Stimulated activated CD4-positive, alpha-beta T cell treated with anti-CD3 and anti-CD28 coated beads, Interleukin-4, amount 100 ng/mL, for 24 hours (primary cell): ENCODE data around the gene RIF1.
"Not testable (repeated sequence)": the region's sequence is repeated elsewhere in the genome, so short reads cannot be mapped to it uniquely, and the experiment has no call there.

ENCODE experiments used
- DNase-seq: peaks from one replicate; pipeline ENCODE4 v3.0.0-alpha.2; 2020

Gene RIF1

DNA sequence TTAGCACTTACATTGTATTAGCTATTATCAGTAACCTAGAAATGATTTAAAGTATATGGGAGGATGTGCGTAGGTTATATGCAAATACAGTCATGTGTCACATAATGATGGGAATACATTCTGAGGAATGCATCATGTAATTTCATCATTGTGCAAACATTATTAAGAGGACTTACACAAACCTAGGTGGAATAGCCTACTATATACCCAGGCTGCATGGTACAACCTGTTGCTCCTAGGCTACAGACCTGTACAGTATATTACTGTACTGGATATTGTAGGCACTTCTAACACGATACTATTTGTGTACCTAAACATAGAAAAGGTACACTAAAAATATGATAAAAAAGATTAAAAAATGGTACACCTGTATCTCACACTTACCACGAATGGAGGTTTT, 7.9 kb downstream of the RIF1 start:
- no peak for DNase-seq

DNA sequence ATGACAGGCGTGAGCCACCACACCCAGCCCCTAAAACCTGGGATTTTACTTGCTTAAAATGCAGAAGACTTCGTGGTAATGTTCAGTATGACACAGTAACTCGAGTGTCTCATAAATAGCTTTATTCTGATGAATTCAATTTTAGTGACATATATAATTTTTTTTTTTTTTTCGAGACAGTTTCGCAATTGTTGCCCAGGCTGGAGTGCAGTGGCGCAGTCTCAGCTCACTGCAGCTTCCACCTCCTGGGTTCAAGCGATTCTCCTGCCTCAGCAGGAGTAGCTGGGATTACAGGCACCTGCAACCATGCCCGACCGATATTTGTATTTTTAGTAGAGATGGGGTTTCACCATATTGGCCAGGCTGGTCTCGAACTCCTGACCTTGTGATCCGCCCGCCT, 12.0 kb downstream of the RIF1 start:
- DNase-seq, result not testable (repeated sequence)

DNA sequence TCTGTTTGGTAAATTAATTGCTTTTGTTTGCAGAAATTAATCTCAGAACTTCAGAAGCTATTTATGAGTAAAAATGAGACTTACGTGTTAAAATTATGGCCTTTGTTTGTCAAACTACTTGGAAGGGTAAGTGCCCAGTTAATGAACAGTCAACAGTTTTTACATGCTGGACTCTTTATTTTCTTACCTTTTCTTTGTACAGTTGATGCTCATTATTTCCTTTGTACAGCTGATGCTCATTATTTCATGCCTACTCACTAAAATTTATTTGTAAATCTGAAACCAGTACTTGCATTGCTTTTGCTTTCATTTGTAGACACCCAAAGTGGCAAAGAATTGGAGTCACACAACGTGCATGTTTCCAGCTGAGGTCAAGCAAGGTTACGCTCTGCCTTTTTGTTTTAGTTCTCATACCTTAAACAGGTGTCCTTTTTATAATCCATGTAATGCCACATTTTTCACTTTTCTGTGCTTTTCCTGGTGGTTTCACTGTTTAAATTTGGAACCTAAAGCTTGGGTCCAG, 13.3 kb downstream of the RIF1 start:
- no peak for DNase-seq

DNA sequence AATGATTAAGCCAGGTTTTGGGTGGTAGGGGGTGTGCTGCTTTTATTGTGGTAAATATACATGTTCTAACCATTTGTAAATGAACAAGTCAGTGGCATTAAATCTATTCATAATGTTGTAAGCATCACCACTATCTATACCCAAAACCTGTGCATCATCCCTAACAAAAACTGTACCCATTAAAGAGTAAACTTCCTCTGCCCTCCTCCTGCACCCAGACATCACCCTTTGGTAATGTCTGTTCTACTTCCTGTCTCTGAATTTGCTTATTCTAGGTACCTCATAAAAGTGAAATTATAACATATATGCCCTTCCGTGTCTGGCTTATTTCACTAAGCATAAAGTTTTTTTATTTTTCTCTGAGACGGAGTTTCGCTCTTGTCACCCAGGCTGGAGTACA, 14.1 kb downstream of the RIF1 start:
- DNase-seq, result no peak

DNA sequence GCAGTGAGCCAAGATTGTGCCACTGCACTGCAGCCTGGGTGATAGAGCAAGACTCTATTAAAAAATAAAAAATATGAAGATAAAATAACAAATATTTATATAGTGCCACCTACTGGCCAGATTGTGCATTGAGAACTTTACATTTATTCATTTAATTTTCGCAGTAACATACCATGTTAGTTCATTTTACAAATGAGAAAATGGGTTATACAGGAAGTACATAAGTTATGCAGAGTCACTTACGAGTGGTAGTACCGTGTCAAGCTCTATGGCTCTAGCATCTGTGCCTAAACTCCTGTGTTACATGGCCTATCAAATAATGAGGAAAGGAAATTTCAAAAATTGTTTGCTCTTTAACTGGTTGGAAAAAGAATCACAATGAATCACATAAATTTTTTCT, 27.9 kb downstream of the RIF1 start:
- no peak for DNase-seq

- DNase-seq, result no peak
Measured at GRCh38 chr2:151438506-151438905, 28.8 kb downstream of the RIF1 start.

GRCh38 chr2:151439127-151439526, 29.4 kb downstream of the RIF1 start:
- DNase-seq, result no peak

DNA sequence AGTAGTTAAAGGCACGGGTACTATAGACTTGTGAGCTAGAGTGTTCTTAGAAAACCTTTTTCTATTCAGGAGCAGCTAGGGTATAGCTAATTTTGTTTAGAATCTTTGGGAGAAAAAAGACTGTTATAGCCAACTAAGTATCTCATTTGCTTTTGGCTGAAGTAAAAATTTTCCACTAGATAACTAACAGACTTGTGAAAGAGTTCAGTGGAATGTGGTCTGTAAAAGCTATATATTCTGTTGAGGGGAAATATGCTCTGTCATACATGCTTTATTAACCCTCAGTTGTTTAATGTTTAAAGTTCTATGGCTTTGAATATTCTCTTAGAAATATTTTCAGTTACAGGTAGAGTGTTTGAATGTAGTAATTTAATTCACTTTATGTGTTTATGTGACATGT, 49.7 kb downstream of the RIF1 start:
- no peak for DNase-seq

DNA sequence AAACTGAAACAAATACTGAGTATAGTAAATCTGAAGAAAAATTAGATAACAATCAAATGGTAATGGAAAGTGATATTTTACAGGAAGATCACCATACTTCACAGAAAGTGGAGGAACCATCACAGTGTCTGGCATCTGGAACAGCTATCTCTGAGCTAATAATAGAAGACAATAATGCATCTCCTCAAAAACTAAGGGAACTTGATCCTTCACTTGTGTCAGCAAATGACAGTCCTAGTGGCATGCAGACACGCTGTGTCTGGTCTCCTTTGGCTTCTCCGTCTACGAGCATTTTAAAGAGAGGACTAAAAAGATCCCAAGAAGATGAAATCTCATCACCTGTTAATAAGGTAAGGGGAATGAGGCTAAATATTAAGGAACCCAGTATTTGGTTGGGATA, 56.1 kb downstream of the RIF1 start:
- DNase-seq, result no peak

GRCh38 chr2:151470556-151470955, 60.9 kb downstream of the RIF1 start:
- DNase-seq, result no peak

DNA sequence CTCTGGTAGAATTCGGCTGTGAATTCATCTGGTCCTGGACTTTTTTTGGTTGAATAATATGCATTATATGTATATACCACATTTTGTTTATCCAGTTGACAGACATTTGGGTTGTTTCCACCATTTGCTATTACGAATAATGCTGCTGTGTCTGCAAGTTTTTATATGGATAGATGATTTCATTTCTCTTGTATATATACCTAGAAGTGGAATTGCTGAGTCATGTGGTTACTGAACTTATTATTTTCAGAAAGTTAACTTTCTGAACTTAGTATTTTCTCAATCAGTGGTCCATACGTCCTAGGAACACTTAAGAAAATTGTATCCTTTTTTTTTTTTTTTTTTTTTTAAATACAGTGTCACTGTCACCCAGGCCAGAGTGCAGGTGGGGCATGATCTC, 63.3 kb downstream of the RIF1 start:
- DNase-seq, result no peak

- DNase-seq, result no peak
Measured at GRCh38 chr2:151475071-151475470, 65.4 kb downstream of the RIF1 start.

GRCh38 chr2:151476287-151476686, 66.6 kb downstream of the RIF1 start:
- DNase-seq, result no peak

DNA sequence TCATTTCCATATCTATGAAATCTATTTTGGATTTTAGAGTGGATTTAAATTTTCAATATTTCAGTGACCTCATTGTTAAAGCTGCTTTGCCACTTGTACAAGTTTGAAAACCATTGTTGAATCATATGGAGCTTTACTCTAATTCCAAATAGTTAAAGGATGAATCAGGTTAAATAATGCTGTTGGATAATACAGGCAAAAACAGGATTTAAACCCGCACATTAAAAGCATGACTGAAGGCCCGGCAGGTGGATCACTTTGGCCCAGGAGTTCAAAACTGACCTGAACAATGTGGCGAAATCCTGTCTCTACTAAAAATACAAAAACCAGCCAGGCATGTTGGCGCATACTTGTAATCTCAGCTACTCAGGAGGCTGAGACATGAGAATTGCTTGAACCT, 68.3 kb downstream of the RIF1 start:
- no peak for DNase-seq

DNA sequence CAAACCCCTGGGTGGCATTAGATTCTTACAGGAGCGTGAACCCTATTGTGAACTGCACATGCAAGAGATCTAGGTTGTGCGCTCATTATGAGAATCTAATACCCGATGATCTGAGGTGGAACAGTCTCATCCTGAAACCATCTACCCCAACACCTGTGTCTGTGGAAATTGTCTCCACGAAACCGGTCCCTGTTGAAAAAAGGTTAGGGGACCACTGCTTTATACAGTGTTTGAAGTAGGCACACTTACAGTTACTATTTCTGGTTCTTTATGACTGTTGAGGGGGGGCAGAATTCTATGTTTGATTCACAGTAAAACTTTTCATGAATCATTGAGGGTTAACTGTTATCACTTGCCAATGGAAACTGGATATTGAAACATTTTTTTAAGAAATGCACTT, 72.0 kb downstream of the RIF1 start:
- peak; percentile 40 for DNase-seq

DNA sequence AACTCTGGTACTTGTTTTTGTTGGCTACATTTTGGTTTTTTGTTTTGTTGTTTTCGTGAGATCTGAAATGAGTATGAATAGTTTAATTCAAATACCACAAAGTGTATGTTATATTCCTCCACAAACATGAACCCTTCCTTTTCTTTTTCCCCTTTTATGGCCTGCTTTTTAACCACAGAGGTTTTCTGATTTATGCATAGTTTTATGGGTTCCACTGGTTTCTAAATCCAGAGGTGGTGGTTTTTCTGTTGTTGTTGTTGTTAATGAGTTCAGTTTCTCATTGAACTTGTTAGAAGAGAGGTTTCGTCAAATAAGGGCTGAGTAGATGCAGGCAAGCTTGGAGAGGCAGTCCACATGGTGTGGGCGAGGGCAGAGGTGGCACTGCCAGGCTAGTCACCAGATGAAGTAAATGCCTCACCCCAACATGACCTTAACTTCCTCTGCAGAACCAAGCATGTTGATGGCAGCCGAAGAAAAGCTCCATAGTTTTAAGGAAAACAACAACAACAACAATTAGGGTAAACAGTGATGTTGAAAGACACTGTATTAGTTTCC, 72.5 kb downstream of the RIF1 start:
- DNase-seq, result peak; percentile 10

DNA sequence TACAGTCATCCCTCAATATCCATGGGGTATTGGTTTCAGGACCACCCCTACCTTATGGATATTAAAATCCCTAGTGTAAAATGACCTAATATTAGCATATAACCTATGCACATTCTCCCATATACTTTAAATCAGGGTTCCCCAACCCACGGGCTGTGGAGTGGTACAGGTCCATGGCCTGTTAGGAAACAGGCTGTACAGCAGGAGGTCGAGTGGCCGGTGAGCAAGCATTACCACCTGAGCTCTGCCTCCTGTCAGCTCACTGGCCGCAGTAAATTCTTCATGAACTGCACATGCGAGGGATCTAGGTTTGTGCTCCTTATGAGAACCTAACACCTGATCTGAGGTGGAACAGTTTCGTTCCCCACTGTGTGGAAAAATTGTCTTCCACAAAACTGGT, 73.8 kb downstream of the RIF1 start:
- DNase-seq, result no peak

- DNase-seq, result no peak
Measured at GRCh38 chr2:151484100-151484499, 74.4 kb downstream of the RIF1 start.

DNA sequence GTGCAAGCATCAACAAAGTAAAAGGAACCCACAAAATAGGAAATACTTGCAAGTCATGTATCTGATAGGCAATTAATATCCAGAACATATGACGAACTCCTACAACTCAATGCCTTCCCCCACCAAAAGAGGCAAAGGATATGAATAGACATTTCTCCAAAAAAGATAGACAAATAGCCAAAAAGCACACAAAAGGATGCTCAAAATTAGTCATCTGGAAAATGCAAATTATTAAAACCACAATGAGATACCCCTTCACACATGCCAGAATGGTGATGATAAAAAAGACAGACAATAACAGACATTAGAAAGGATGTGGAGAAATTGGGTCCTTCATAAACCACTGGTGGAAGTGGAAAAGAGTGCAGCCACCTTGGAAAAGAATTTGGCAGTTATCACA, 76.4 kb downstream of the RIF1 start:
- no peak for DNase-seq

DNA sequence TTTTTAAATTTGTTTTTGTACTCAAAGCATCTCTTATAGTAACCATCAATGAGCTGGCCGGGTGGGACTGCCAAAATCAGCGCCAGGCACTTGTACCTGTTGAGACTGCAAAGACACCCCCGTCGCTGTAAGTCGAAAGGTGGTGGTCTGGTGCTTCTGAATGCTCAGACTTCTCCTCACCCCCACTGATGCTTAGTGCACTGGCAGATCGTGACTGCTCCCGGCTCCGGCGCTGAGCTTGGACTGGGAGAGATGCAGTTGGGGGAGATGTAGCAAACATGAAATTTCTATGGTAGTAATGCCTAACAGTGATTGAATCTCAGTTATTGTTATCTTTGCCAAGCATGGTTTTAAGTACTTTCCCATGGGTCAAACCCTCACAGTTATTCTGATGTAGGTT, 80.6 kb downstream of the RIF1 start:
- DNase-seq, result no peak

DNA sequence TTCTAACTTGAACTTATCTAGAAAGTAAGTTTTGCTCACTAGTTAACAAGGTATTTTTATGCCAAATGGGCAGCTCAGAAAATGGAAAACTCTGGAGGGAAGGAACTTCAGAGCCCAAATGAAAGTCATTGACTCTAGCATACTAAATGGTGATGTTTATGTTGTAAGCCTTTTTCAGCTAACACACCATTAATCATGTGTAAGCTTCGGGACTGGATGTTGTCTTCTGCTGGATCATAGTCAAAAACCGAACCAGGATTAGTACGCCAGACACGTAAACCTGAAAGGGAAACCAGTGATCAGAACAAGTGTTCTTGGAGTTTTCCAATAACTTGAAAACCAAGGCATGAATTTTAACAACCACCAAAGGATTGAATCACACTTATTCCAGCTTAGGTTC, 81.8 kb downstream of the RIF1 start:
- no peak for DNase-seq

DNA sequence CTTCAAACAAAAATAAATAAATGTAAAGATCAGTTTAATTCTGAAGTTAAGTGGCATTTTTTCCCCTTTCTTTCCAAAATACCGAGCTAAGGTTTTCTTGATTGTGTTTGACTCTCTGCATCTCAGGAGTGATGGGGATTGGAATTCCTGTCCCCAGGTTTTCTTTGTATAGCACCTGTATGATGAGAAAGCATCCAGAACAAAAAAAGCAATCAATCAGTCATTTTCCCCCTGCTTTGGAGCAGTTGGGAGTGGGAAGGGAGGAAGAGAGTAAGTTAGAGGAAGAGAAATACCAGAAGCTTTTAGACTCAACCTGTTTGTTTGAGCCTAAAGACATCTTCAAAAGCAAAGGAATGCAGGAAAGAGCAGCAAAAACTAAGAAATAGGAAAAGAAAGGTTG, 88.5 kb downstream of the RIF1 start:
- no peak for DNase-seq

DNA sequence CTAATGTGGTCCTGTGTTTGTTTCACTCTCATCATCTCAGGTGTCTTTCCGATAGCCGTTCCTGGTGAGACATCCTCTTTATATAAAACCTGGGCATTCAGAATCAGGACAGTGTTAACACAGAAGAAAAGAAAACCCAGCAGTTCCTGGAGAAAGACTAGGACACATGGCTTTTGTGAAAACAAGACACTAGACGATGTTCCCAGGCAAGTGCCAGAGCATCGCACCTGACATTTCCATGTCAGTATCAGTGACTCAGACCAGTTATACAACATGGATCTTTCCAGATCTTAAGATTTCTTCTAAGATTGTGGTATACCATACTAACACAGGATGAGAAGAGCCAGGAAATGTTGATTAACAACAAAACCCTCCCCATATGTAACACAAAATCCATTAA, 96.5 kb downstream of the RIF1 start:
- no peak for DNase-seq

DNA sequence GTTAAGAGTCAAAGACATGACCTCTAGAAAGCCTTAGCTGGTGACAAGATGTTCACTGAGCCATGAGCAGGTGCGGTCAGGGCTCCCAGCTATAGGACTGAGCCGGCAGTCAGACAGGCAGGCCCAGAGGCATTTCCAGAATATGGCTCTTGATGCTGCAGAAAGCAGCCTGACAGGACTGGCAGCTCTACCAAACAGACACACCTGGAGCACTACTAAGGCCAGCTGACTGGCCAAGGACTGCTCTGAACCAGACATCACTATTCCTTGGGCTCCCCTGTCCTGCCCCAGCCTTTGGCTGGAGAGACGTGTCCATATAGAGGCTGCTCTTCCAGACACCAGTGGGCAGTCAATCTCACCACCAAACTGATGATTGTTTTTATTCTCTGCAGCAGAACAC, 98.8 kb downstream of the RIF1 start:
- DNase-seq, result no peak

- no peak for DNase-seq
Measured at GRCh38 chr2:151518802-151519201, 109.1 kb downstream of the RIF1 start.

DNA sequence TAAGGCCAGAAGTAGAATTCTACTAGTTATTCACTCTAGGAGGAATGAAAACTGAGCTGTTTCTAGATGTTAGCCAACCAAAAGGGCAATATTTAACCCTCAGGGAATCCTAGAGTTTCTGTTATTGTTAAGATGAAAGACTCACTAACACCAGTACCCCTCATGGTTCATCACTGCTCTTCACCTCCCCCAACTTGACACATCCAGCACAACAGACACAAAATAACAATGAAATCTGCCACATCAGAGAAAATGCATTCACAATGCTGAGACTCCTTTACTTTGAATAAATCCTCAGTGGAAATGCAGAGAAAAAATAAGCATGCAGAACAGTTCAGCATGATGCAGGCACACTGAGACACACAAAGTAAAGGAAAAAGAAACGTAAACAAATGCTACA, 111.3 kb downstream of the RIF1 start:
- DNase-seq, result no peak
